ENCODE data around the gene XRCC1. TPM values are rescaled to one million over a fixed set of nuclear protein-coding genes. Genes with fewer than 3 reads are reported as not detected.

XRCC1 gene
- total and polyA plus RNA-seq, 2 experiments from 2014 or later = 35.3 to 49.5 TPM

- Mint-ChIP-seq H3K4me1 (peaks cover 9% of the 10 kb centered on the region), H3K27ac (peak overlapping the region; percentile 89), H3K27me3 (ENCODE audit: insufficient read depth, low read depth, poor library complexity) (peaks cover 5% of the 10 kb centered on the region), H3K4me3 (no peak overlapping the region), H3K9me3 (no peaks in the 10 kb centered on the region), H3K36me3 (ENCODE audit: low read depth) (peaks cover 33% of the 10 kb centered on the region)
- no peaks in the 10 kb centered on the region for H3K9me2 ChIP-seq (ENCODE audit: insufficient read depth)
- no peak overlapping the region for H3K4me3 ChIP-seq
- peak; percentile 99 for ATAC-seq
- TF ChIP-seq CTCF (conservative IDR thresholded peaks at IDR 0.05; ENCODE audit: low read depth in 2 of 2) = peak; percentile 85 to 89
- no peak for TF ChIP-seq ZNF114 (CRISPR knock-in tag; IDR thresholded peaks at IDR 0.05)
- no peak overlapping the region for H3K4me2 ChIP-seq
- H3K36me3 ChIP-seq (ENCODE audit: insufficient read depth) = no peaks in the 10 kb centered on the region; the same call in 1 of the 2 replicates
- H3F3A ChIP-seq (replicated peaks; ENCODE audit: low read depth) = no peaks in the 10 kb centered on the region
- no peak overlapping the region for H2AFZ ChIP-seq
- DNase-seq (ENCODE audit: low spot score) = peak; percentile 93
- no peaks in the 10 kb centered on the region for H4K20me1 ChIP-seq (replicated peaks; ENCODE audit: insufficient read depth)
- H3K4me1 ChIP-seq (ENCODE audit: insufficient read depth) = peaks cover 4% of the 10 kb centered on the region; the same call in 1 of the 2 replicates
- no peaks in the 10 kb centered on the region for H3K27me3 ChIP-seq (ENCODE audit: insufficient read depth)
- no peak overlapping the region for H3K27ac ChIP-seq (ENCODE audit: low read depth)
- H3K79me2 ChIP-seq (replicated peaks; ENCODE audit: insufficient read depth) = no peaks in the 10 kb centered on the region
These were observed 20.0 kb downstream of the XRCC1 start for GRCh38 chr19:43555185-43555770.

- Mint-ChIP-seq H3K27me3 (ENCODE audit: insufficient read depth, low read depth, poor library complexity) (peaks cover 4% of the 10 kb centered on the region), H3K9me3 (no peaks in the 10 kb centered on the region), H3K27ac (peak overlapping the region; percentile 89; the same call in 1 of the 2 replicates), H3K36me3 (ENCODE audit: low read depth) (peaks cover 40% of the 10 kb centered on the region), H3K4me1 (peaks cover 9% of the 10 kb centered on the region), H3K4me3 (no peak overlapping the region; the same call in 2 of the 3 replicates)
- no peaks in the 10 kb centered on the region for H4K20me1 ChIP-seq (replicated peaks; ENCODE audit: insufficient read depth)
- no peaks in the 10 kb centered on the region for H3F3A ChIP-seq (replicated peaks; ENCODE audit: low read depth)
- peaks cover 4% of the 10 kb centered on the region; the same call in 1 of the 2 replicates for H3K4me1 ChIP-seq (ENCODE audit: insufficient read depth)
- H3K27ac ChIP-seq (ENCODE audit: low read depth) = peak overlapping the region; percentile 47; the same call in 1 of the 2 replicates
- DNase-seq (ENCODE audit: low spot score) (no peak), ATAC-seq (no peak)
- H2AFZ ChIP-seq = no peak overlapping the region
- H3K27me3 ChIP-seq (ENCODE audit: insufficient read depth) = no peaks in the 10 kb centered on the region
- H3K4me3 ChIP-seq = no peak overlapping the region
- no peaks in the 10 kb centered on the region; the same call in 1 of the 2 replicates for H3K36me3 ChIP-seq (ENCODE audit: insufficient read depth)
- H3K4me2 ChIP-seq = no peak overlapping the region
- H3K9me2 ChIP-seq (ENCODE audit: insufficient read depth) = no peaks in the 10 kb centered on the region
- H3K79me2 ChIP-seq (replicated peaks; ENCODE audit: insufficient read depth) = no peaks in the 10 kb centered on the region
- TF ChIP-seq JUNB (IDR thresholded peaks at IDR 0.05; ENCODE audit: unreplicated experiment) (no peak), ZNF114 (CRISPR knock-in tag; IDR thresholded peaks at IDR 0.05) (no peak), ZNF462 (CRISPR knock-in tag; IDR thresholded peaks at IDR 0.05) (no peak), NANOG (IDR thresholded peaks at IDR 0.05; ENCODE audit: borderline replicate concordance) (no peak), ZNF331 (CRISPR knock-in tag; IDR thresholded peaks at IDR 0.05; ENCODE audit: low read depth) (no peak), STAT1 (IDR thresholded peaks at IDR 0.05; ENCODE audit: unreplicated experiment) (no peak), POLR2AphosphoS5 (IDR thresholded peaks at IDR 0.05; ENCODE audit: low read depth) (no peak), CREB1 (CRISPR knock-in tag; IDR thresholded peaks at IDR 0.05; ENCODE audit: low read depth) (no peak), EZH2phosphoT487 (IDR thresholded peaks at IDR 0.05; ENCODE audit: unreplicated experiment) (no peak), ETS1 (IDR thresholded peaks at IDR 0.05) (no peak), EZH2 (IDR thresholded peaks at IDR 0.05; ENCODE audit: low read depth, unreplicated experiment) (no peak)
These were observed 20.9 kb downstream of the XRCC1 start for GRCh38 chr19:43554317-43554895.
